OCI-LY7 (cell line): ENCODE results near the gene RFX7.

ENCODE experiments used
- EZH2phosphoT487 ChIP-seq: fragments of 200-600 bp; sonication (generic); IDR thresholded peaks from 2 replicates; pipeline ENCODE4 v1.6.1; 2018; ENCODE audit warnings: low read depth, borderline replicate concordance, mild to moderate bottlenecking, mixed run types, antibody characterized with exemption, low read length, moderate library complexity, mixed read lengths
- TF ChIP-seq, protein P1 (sequence below): fragments of 200-600 bp; sonication (generic); conservative IDR thresholded peaks from 2 replicates; pipeline ENCODE4 v1.5.1; 2014; ENCODE audit warnings: mild to moderate bottlenecking, antibody characterized with exemption, low read length, moderate library complexity, mixed read lengths

DNA sequence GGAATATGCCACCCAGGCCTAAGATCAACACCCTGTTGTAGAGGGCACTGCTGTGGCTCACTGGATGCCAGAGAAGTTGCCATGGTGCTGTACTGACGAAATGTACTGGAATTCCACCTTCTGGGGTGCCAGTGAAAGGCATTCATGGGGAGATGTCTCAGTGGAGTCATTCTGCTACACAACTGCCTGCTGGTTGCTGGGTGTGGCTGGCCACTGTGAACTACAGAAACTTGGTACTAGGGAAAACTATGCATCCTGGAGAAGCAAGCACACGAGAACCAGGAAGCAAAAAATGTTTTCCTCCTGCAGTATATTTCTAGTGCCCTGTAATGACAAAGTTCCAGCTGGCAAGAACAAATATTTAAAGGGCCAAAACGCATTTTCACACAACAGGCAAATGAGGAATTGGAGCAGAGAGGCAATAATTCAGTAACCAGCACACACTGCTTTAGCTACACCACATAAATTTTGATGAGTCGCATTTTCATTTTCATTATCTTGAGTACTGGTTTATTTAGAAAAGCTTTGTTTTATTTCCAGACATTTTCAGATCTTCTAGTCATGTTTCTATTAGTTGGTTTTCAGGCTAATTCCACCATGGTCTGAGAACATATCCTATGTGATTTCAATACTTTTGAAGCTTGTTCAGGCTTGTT, 18.3 kb upstream of the RFX7 start:
- TF ChIP-seq, protein P1, sequence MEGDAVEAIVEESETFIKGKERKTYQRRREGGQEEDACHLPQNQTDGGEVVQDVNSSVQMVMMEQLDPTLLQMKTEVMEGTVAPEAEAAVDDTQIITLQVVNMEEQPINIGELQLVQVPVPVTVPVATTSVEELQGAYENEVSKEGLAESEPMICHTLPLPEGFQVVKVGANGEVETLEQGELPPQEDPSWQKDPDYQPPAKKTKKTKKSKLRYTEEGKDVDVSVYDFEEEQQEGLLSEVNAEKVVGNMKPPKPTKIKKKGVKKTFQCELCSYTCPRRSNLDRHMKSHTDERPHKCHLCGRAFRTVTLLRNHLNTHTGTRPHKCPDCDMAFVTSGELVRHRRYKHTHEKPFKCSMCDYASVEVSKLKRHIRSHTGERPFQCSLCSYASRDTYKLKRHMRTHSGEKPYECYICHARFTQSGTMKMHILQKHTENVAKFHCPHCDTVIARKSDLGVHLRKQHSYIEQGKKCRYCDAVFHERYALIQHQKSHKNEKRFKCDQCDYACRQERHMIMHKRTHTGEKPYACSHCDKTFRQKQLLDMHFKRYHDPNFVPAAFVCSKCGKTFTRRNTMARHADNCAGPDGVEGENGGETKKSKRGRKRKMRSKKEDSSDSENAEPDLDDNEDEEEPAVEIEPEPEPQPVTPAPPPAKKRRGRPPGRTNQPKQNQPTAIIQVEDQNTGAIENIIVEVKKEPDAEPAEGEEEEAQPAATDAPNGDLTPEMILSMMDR = no peak
- TF ChIP-seq EZH2phosphoT487 = no peak
